ENCODE results near the gene TRIM22.

- TF ChIP-seq CTCF (IDR thresholded peaks at IDR 0.05) = no peak
- TF ChIP-seq POLR2A (IDR thresholded peaks at IDR 0.05) = no peak
Observed at GRCh38 chr11:5666402-5666793, 23.2 kb upstream of the TRIM22 start.
